Ammon's horn (tissue), 1 donor: ENCODE measurements around the gene WDPCP.
"Not testable (repeated sequence)": the region's sequence is repeated elsewhere in the genome, so short reads cannot be mapped to it uniquely, and the experiment has no call there.

Experiments used
- DNase-seq: peaks from one replicate; pipeline ENCODE4 v3.0.0-alpha.2; 2016; ENCODE audit warnings: low spot score

Gene WDPCP

GRCh38 chr2:63446658-63447057, 141.6 kb downstream of the WDPCP start:
- DNase-seq: no peak

- DNase-seq: no peak
Measured at GRCh38 chr2:63444565-63445288, 143.6 kb downstream of the WDPCP start.

GRCh38 chr2:63440612-63441011, 147.7 kb downstream of the WDPCP start:
- DNase-seq: no peak

GRCh38 chr2:63438181-63438580, 150.1 kb downstream of the WDPCP start:
- DNase-seq: no peak

- DNase-seq: no peak
Measured at GRCh38 chr2:63436488-63436887, 151.8 kb downstream of the WDPCP start.

GRCh38 chr2:63435070-63435469, 153.2 kb downstream of the WDPCP start:
- DNase-seq: no peak

- no peak for DNase-seq
Measured at GRCh38 chr2:63434024-63435001, 154.0 kb downstream of the WDPCP start.

- no peak for DNase-seq
Measured at GRCh38 chr2:63432373-63432772, 155.9 kb downstream of the WDPCP start.

GRCh38 chr2:63425606-63426005, 162.7 kb downstream of the WDPCP start:
- no peak for DNase-seq

- DNase-seq: no peak
Measured at GRCh38 chr2:63425079-63425416, 163.2 kb downstream of the WDPCP start.

- no peak for DNase-seq
Measured at GRCh38 chr2:63424329-63425078, 163.8 kb downstream of the WDPCP start.

GRCh38 chr2:63422556-63422955, 165.7 kb downstream of the WDPCP start:
- no peak for DNase-seq

- no peak for DNase-seq
Measured at GRCh38 chr2:63408530-63408929, 179.7 kb downstream of the WDPCP start.

GRCh38 chr2:63406641-63407040, 181.6 kb downstream of the WDPCP start:
- DNase-seq: no peak

GRCh38 chr2:63403820-63404219, 184.5 kb downstream of the WDPCP start:
- DNase-seq: no peak

GRCh38 chr2:63402889-63403288, 185.4 kb downstream of the WDPCP start:
- DNase-seq: not testable (repeated sequence)

GRCh38 chr2:63399156-63399555, 189.1 kb downstream of the WDPCP start:
- DNase-seq: peak; percentile 12

GRCh38 chr2:63379451-63379850, 208.8 kb downstream of the WDPCP start:
- DNase-seq: no peak

GRCh38 chr2:63378589-63378988, 209.7 kb downstream of the WDPCP start:
- DNase-seq: peak; percentile 2

- no peak for DNase-seq
Measured at GRCh38 chr2:63374341-63374740, 213.9 kb downstream of the WDPCP start.

GRCh38 chr2:63372549-63372948, 215.7 kb downstream of the WDPCP start:
- no peak for DNase-seq

- DNase-seq: no peak
Measured at GRCh38 chr2:63369146-63369545, 219.1 kb downstream of the WDPCP start.
